GM21528 (cell line): ENCODE results near the gene ZDHHC22.

Experiments
- ATAC-seq: cut with Tn5 transposase; IDR thresholded peaks from one replicate; pipeline ENCODE4 v1.9.1; 2021; ENCODE audit warnings: mild to moderate bottlenecking, moderate library complexity; ENCODE audit not compliant: unreplicated experiment, low FRiP score

Gene ZDHHC22

GRCh38 chr14:77107228-77107627 is 34.4 kb downstream of the ZDHHC22 start:
- ATAC-seq = no peak

- ATAC-seq = no peak
These were observed 34.9 kb downstream of the ZDHHC22 start for GRCh38 chr14:77106666-77107065.

- ATAC-seq = no peak
These were observed 36.2 kb downstream of the ZDHHC22 start for GRCh38 chr14:77105145-77105939.

- ATAC-seq = no peak
These were observed 37.2 kb downstream of the ZDHHC22 start for GRCh38 chr14:77104393-77104792.

- ATAC-seq = no peak
These were observed 37.6 kb downstream of the ZDHHC22 start for GRCh38 chr14:77103951-77104350.

GRCh38 chr14:77103475-77103874 is 38.1 kb downstream of the ZDHHC22 start:
- ATAC-seq = no peak

GRCh38 chr14:77102154-77102553 is 39.4 kb downstream of the ZDHHC22 start:
- no peak for ATAC-seq

- no peak for ATAC-seq
These were observed 40.6 kb downstream of the ZDHHC22 start for GRCh38 chr14:77100961-77101360.

- no peak for ATAC-seq
These were observed 42.0 kb downstream of the ZDHHC22 start for GRCh38 chr14:77099425-77100167.

GRCh38 chr14:77098529-77099353 is 42.9 kb downstream of the ZDHHC22 start:
- no peak for ATAC-seq

- ATAC-seq = peak; percentile 90
These were observed 43.7 kb downstream of the ZDHHC22 start, which contains the start of gene CIPC for GRCh38 chr14:77097700-77098528. Gene CIPC, plus strand, starts transcription at chr14:77098258. Its CDS starts 7,451 bp downstream, at chr14:77105709.

GRCh38 chr14:77097006-77097699 is 44.4 kb downstream of the ZDHHC22 start:
- ATAC-seq = no peak

GRCh38 chr14:77094672-77095284 is 46.8 kb downstream of the ZDHHC22 start:
- ATAC-seq = no peak

- ATAC-seq = no peak
These were observed 48.9 kb downstream of the ZDHHC22 start for GRCh38 chr14:77092676-77093075.

- ATAC-seq = no peak
These were observed 50.1 kb downstream of the ZDHHC22 start for GRCh38 chr14:77091518-77091917.

GRCh38 chr14:77088645-77089044 is 52.9 kb downstream of the ZDHHC22 start:
- no peak for ATAC-seq

GRCh38 chr14:77088219-77088618 is 53.4 kb downstream of the ZDHHC22 start:
- no peak for ATAC-seq

GRCh38 chr14:77087631-77088030 is 54.0 kb downstream of the ZDHHC22 start:
- ATAC-seq = no peak

GRCh38 chr14:77086951-77087350 is 54.6 kb downstream of the ZDHHC22 start:
- no peak for ATAC-seq
